Measurements from ENCODE around the gene SBF2. TPM values are rescaled to one million over a fixed set of nuclear protein-coding genes. Genes with fewer than 3 reads are reported as not detected.
"Not testable (repeated sequence)": the region's sequence is repeated elsewhere in the genome, so short reads cannot be mapped to it uniquely, and the experiment has no call there.

The SBF2 gene
- total and polyA plus RNA-seq, 3 experiments from 2014 or later, result 3.7 to 4.3 (median 4.2) TPM

- Mint-ChIP-seq H3K4me3 (no peak overlapping the region), H3K4me1 (no peaks in the 10 kb centered on the region), H3K27me3 (peaks cover 0 to 2% of the 10 kb centered on the region in 2 donors), H3K27ac (no peak overlapping the region), H3K36me3 (peaks cover 12 to 65% (median 23%) of the 10 kb centered on the region in 3 donors), H3K9me3 (peaks cover 12 to 45% (median 31%) of the 10 kb centered on the region in 5 donors)
- Histone ChIP-seq H3K27ac (ENCODE audit: low read depth, low read length) (no peak overlapping the region), H3K9me3 (ENCODE audit: low read length) (peaks cover 6% of the 10 kb centered on the region), H3K27me3 (ENCODE audit: insufficient read depth, low read length, poor library complexity, severe bottlenecking) (no peaks in the 10 kb centered on the region), H3K4me1 (ENCODE audit: insufficient read depth, low read length) (no peaks in the 10 kb centered on the region), H3K36me3 (ENCODE audit: insufficient read depth, low read length) (no peaks in the 10 kb centered on the region), H3K4me3 (ENCODE audit: low read length) (no peak overlapping the region)
- DNase-seq, result no peak
- CTCF ChIA-PET, result no interaction called here
- POLR2A ChIA-PET, result no interaction called here
Observed at GRCh38 chr11:10041748-10042446, 252.1 kb downstream of the SBF2 start.

- no peaks in the 10 kb centered on the region for H3K4me1 ChIP-seq (ENCODE audit: insufficient read depth, low read length)
- Mint-ChIP-seq H3K4me3 (no peak overlapping the region), H3K4me1 (no peaks in the 10 kb centered on the region), H3K36me3 (peaks cover 12 to 66% (median 23%) of the 10 kb centered on the region in 3 donors), H3K27ac (no peak overlapping the region), H3K9me3 (peaks cover 10 to 42% (median 29%) of the 10 kb centered on the region in 5 donors), H3K27me3 (peaks cover 0 to 2% of the 10 kb centered on the region in 2 donors)
- H3K4me3 ChIP-seq (ENCODE audit: low read length), result no peak overlapping the region
- POLR2A ChIA-PET, result no interaction called here
- DNase-seq, result no peak
- H3K9me3 ChIP-seq (ENCODE audit: low read length), result peaks cover 6% of the 10 kb centered on the region
- no peaks in the 10 kb centered on the region for H3K36me3 ChIP-seq (ENCODE audit: insufficient read depth, low read length)
- H3K27me3 ChIP-seq (ENCODE audit: insufficient read depth, low read length, poor library complexity, severe bottlenecking), result no peaks in the 10 kb centered on the region
- no peak overlapping the region for H3K27ac ChIP-seq (ENCODE audit: low read depth, low read length)
- CTCF ChIA-PET, result no interaction called here
Observed at GRCh38 chr11:10041332-10041731, 252.7 kb downstream of the SBF2 start.

GRCh38 chr11:10038521-10039302, 255.3 kb downstream of the SBF2 start:
- Mint-ChIP-seq H3K27me3 (peaks cover 0 to 4% of the 10 kb centered on the region in 2 donors), H3K4me3 (no peak overlapping the region), H3K27ac (peak overlapping the region in 1 of 8 donors; percentile 34), H3K4me1 (no peaks in the 10 kb centered on the region), H3K36me3 (peaks cover 12 to 73% (median 23%) of the 10 kb centered on the region in 3 donors), H3K9me3 (peaks cover 5 to 22% (median 18%) of the 10 kb centered on the region in 5 donors)
- no peaks in the 10 kb centered on the region for H3K9me3 ChIP-seq (ENCODE audit: low read length)
- H3K4me1 ChIP-seq (ENCODE audit: insufficient read depth, low read length), result no peaks in the 10 kb centered on the region
- no peak for DNase-seq
- no peak overlapping the region for H3K4me3 ChIP-seq (ENCODE audit: low read length)
- H3K27ac ChIP-seq (ENCODE audit: low read depth, low read length), result no peak overlapping the region
- CTCF ChIA-PET, result no interaction called here
- no peaks in the 10 kb centered on the region for H3K27me3 ChIP-seq (ENCODE audit: insufficient read depth, low read length, poor library complexity, severe bottlenecking)
- POLR2A ChIA-PET, result no interaction called here
- no peaks in the 10 kb centered on the region for H3K36me3 ChIP-seq (ENCODE audit: insufficient read depth, low read length)

- POLR2A ChIA-PET, result not testable (repeated sequence)
Observed at GRCh38 chr11:10035932-10036331, 258.1 kb downstream of the SBF2 start.

GRCh38 chr11:10032935-10033334, 261.1 kb downstream of the SBF2 start:
- no peaks in the 10 kb centered on the region for H3K4me1 Mint-ChIP-seq
- no peaks in the 10 kb centered on the region for H3K36me3 ChIP-seq (ENCODE audit: insufficient read depth, low read length)
- H3K27ac ChIP-seq (ENCODE audit: low read depth, low read length), result no peak overlapping the region
- DNase-seq, result no peak
- H3K9me3 Mint-ChIP-seq, result peaks cover 0 to 6% (median 2%) of the 10 kb centered on the region in 5 donors
- H3K4me1 ChIP-seq (ENCODE audit: insufficient read depth, low read length), result no peaks in the 10 kb centered on the region
- no peaks in the 10 kb centered on the region for H3K9me3 ChIP-seq (ENCODE audit: low read length)
- no peak overlapping the region for H3K27ac Mint-ChIP-seq
- H3K27me3 ChIP-seq (ENCODE audit: insufficient read depth, low read length, poor library complexity, severe bottlenecking), result no peaks in the 10 kb centered on the region
- CTCF ChIA-PET, result no interaction called here
- H3K4me3 Mint-ChIP-seq, result no peak overlapping the region
- H3K36me3 Mint-ChIP-seq, result peaks cover 4 to 34% (median 18%) of the 10 kb centered on the region in 3 donors
- POLR2A ChIA-PET, result no interaction called here
- no peak overlapping the region for H3K4me3 ChIP-seq (ENCODE audit: low read length)
- peaks cover 0 to 4% of the 10 kb centered on the region in 2 donors for H3K27me3 Mint-ChIP-seq

More at GRCh38 chr11:10035932-10036331, 258.1 kb downstream of the SBF2 start:
- H3K4me1 Mint-ChIP-seq; H3K27ac ChIP-seq (ENCODE audit: low read depth, low read length); H3K36me3 ChIP-seq (ENCODE audit: insufficient read depth, low read length); H3K9me3 ChIP-seq (ENCODE audit: low read length); H3K4me3 Mint-ChIP-seq; H3K27me3 Mint-ChIP-seq; H3K27me3 ChIP-seq (ENCODE audit: insufficient read depth, low read length, poor library complexity, severe bottlenecking); H3K4me3 ChIP-seq (ENCODE audit: low read length); DNase-seq; H3K27ac Mint-ChIP-seq; H3K4me1 ChIP-seq (ENCODE audit: insufficient read depth, low read length); CTCF ChIA-PET; H3K9me3 Mint-ChIP-seq: not testable (repeated sequence)
- H3K36me3 Mint-ChIP-seq, result peaks cover 4 to 49% (median 9%) of the 10 kb centered on the region in 3 donors

- ChIA-PET CTCF (no interaction called here), POLR2A (no interaction called here)
- Mint-ChIP-seq H3K27ac (no peak overlapping the region), H3K27me3 (no peaks in the 10 kb centered on the region), H3K9me3 (no peaks in the 10 kb centered on the region), H3K4me3 (no peak overlapping the region), H3K36me3 (peaks cover 7 to 34% (median 27%) of the 10 kb centered on the region in 3 donors), H3K4me1 (no peaks in the 10 kb centered on the region)
- H3K27me3 ChIP-seq (ENCODE audit: insufficient read depth, low read length, poor library complexity, severe bottlenecking), result no peaks in the 10 kb centered on the region
- no peaks in the 10 kb centered on the region for H3K9me3 ChIP-seq (ENCODE audit: low read length)
- no peaks in the 10 kb centered on the region for H3K4me1 ChIP-seq (ENCODE audit: insufficient read depth, low read length)
- DNase-seq, result no peak
- H3K4me3 ChIP-seq (ENCODE audit: low read length), result no peak overlapping the region
- H3K36me3 ChIP-seq (ENCODE audit: insufficient read depth, low read length), result no peaks in the 10 kb centered on the region
- no peak overlapping the region for H3K27ac ChIP-seq (ENCODE audit: low read depth, low read length)
Observed at GRCh38 chr11:10030122-10030490, 263.9 kb downstream of the SBF2 start.

- ChIA-PET CTCF (no interaction called here), POLR2A (no interaction called here)
- no peaks in the 10 kb centered on the region for H3K9me3 ChIP-seq (ENCODE audit: low read length)
- no peak overlapping the region for H3K4me3 ChIP-seq (ENCODE audit: low read length)
- no peak overlapping the region for H3K4me3 Mint-ChIP-seq
- peaks cover 7 to 34% (median 27%) of the 10 kb centered on the region in 3 donors for H3K36me3 Mint-ChIP-seq
- DNase-seq, result no peak
- no peak overlapping the region for H3K27ac Mint-ChIP-seq
- no peaks in the 10 kb centered on the region for H3K9me3 Mint-ChIP-seq
- no peak overlapping the region for H3K27ac ChIP-seq (ENCODE audit: low read depth, low read length)
- no peaks in the 10 kb centered on the region for H3K36me3 ChIP-seq (ENCODE audit: insufficient read depth, low read length)
- no peaks in the 10 kb centered on the region for H3K27me3 ChIP-seq (ENCODE audit: insufficient read depth, low read length, poor library complexity, severe bottlenecking)
- no peaks in the 10 kb centered on the region for H3K27me3 Mint-ChIP-seq
- H3K4me1 Mint-ChIP-seq, result no peaks in the 10 kb centered on the region
- no peaks in the 10 kb centered on the region for H3K4me1 ChIP-seq (ENCODE audit: insufficient read depth, low read length)
Observed at GRCh38 chr11:10029386-10030121, 264.5 kb downstream of the SBF2 start.

- ChIA-PET POLR2A (no interaction called here), CTCF (no interaction called here)
- peaks cover 8 to 38% (median 31%) of the 10 kb centered on the region in 3 donors for H3K36me3 Mint-ChIP-seq
- H3K4me1 Mint-ChIP-seq, result peaks cover 4 to 12% (median 4%) of the 10 kb centered on the region in 3 donors
- no peak overlapping the region for H3K27ac Mint-ChIP-seq
- H3K36me3 ChIP-seq (ENCODE audit: insufficient read depth, low read length), result no peaks in the 10 kb centered on the region
- H3K9me3 Mint-ChIP-seq, result no peaks in the 10 kb centered on the region
- no peak for DNase-seq
- no peak overlapping the region for H3K4me3 ChIP-seq (ENCODE audit: low read length)
- H3K27ac ChIP-seq (ENCODE audit: low read depth, low read length), result no peak overlapping the region
- H3K9me3 ChIP-seq (ENCODE audit: low read length), result no peaks in the 10 kb centered on the region
- no peaks in the 10 kb centered on the region for H3K27me3 ChIP-seq (ENCODE audit: insufficient read depth, low read length, poor library complexity, severe bottlenecking)
- H3K4me1 ChIP-seq (ENCODE audit: insufficient read depth, low read length), result peaks cover 4% of the 10 kb centered on the region
- no peaks in the 10 kb centered on the region for H3K27me3 Mint-ChIP-seq
- no peak overlapping the region for H3K4me3 Mint-ChIP-seq
Observed at GRCh38 chr11:10026514-10026913, 267.5 kb downstream of the SBF2 start.

All from CD8-positive, alpha-beta memory T cell (primary cell).